CD4-positive, CD25-positive, alpha-beta regulatory T cell (primary cell): ENCODE data around the gene TMEM255A. TPM values are rescaled to one million over a fixed set of nuclear protein-coding genes. Genes with fewer than 3 reads are reported as not detected.

Experiments used
- ATAC-seq, 2 donors: fragments of 150-1000 bp; cut with Tn5 transposase; one replicate each; pipeline ENCODE4 v1.10.0; 2021; ENCODE audit warnings: low read depth in 2 of 2, moderate number of reproducible peaks in 2 of 2, moderate library complexity in 1 of 2
- DNase-seq, 3 donors: peaks; one replicate each; pipeline versions ENCODE4 v3.0.0 to v3.0.0-alpha.2; 2012 to 2022; ENCODE audit warnings: mixed read lengths in 1 of 3
- H3K27ac ChIP-seq: one replicate; pipeline ENCODE4 v1.7.0; 2013; ENCODE audit warnings: mild to moderate bottlenecking, low read length; ENCODE audit not compliant: insufficient read depth, poor library complexity, severe bottlenecking
- H3K27me3 ChIP-seq: one replicate; pipeline ENCODE4 v1.7.0; 2013; ENCODE audit warnings: low read length; ENCODE audit not compliant: control insufficient read depth, insufficient read depth
- H3K36me3 ChIP-seq: one replicate; pipeline ENCODE4 v1.7.0; 2013; ENCODE audit warnings: mild to moderate bottlenecking, low read length, moderate library complexity; ENCODE audit not compliant: control insufficient read depth, insufficient read depth
- H3K4me1 ChIP-seq: 2 replicates; pipeline ENCODE4 v1.7.0; 2013; ENCODE audit warnings: mild to moderate bottlenecking, low read length; ENCODE audit not compliant: insufficient read depth, control insufficient read depth, poor library complexity, severe bottlenecking
- H3K4me3 ChIP-seq: one replicate; pipeline ENCODE4 v1.7.0; 2013; ENCODE audit warnings: low read depth, mild to moderate bottlenecking, low read length, moderate library complexity
- H3K9me3 ChIP-seq, 2 experiments: 1 replicate in 1 of 2; 2 replicates in 1 of 2; pipeline ENCODE4 v1.7.0; 2013; ENCODE audit warnings: low read length in 2 of 2, mild to moderate bottlenecking in 1 of 2, moderate library complexity in 1 of 2; ENCODE audit not compliant: control insufficient read depth in 2 of 2
- H3K27ac Mint-ChIP-seq, 3 donors: one replicate each; pipeline ENCODE4 v1.8.0; 2020 to 2022; ENCODE audit warnings: mild to moderate bottlenecking in 3 of 3, mixed read lengths in 3 of 3, moderate library complexity in 2 of 3
- H3K27me3 Mint-ChIP-seq: one replicate; pipeline ENCODE4 v1.8.0; 2022; ENCODE audit warnings: mild to moderate bottlenecking, mixed read lengths
- H3K36me3 Mint-ChIP-seq: one replicate; pipeline ENCODE4 v1.8.0; 2020; ENCODE audit warnings: mixed read lengths
- H3K4me1 Mint-ChIP-seq, 4 donors: one replicate each; pipeline ENCODE4 v1.8.0; 2020 to 2022; ENCODE audit warnings: mixed read lengths in 4 of 4, mild to moderate bottlenecking in 1 of 4
- H3K4me3 Mint-ChIP-seq, 4 donors: one replicate each; pipeline ENCODE4 v1.8.0; 2020 to 2022; ENCODE audit warnings: mild to moderate bottlenecking in 4 of 4, mixed read lengths in 4 of 4, moderate library complexity in 3 of 4
- H3K9me3 Mint-ChIP-seq, 7 donors: one replicate each; pipeline ENCODE4 v1.8.0; 2020 to 2022; ENCODE audit warnings: mixed read lengths in 7 of 7, mild to moderate bottlenecking in 3 of 7, moderate library complexity in 2 of 7
- polyA plus RNA-seq, 4 donors: library from polyadenylated mRNA; unstranded; fragments of 300-500 nt; fragmentation: Illumina TruSeq; gene quantifications; one replicate each; pipeline ENCODE4 v1.2.3, GENCODE V29; 2021
- total RNA-seq: library from RNA; stranded (reverse); gene quantifications from one replicate; pipeline ENCODE4 v1.2.3, GENCODE V29; 2022

Gene TMEM255A
- total and polyA plus RNA-seq, 5 donors from 2014 or later, result 0.07 TPM; not detected in 4

DNA sequence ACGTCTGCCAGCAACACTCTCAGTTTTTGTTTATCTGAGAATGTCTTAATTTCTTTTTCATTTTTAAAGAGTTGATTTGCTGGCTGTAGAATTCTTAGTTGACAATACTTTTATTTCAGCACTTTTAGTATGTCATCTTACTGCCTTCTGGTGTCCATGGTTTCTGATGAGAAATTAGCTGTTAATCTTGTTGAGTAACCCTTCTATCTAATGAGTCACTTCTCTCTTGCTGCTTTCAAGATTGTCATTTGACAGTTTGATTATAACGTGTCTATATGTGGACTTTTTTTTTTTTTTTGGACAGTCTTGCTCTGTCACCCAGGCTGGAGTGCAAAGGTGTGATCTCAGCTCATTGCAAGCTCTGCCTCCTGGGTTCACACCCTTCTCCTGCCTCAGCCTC, 24.0 kb upstream of the TMEM255A start:
- Mint-ChIP-seq H3K4me3 (no peak overlapping the region), H3K36me3 (no peaks in the 10 kb centered on the region), H3K9me3 (peaks cover 0 to 18% (median 5%) of the 10 kb centered on the region in 7 donors), H3K27me3 (peaks cover 10% of the 10 kb centered on the region), H3K4me1 (no peaks in the 10 kb centered on the region), H3K27ac (no peak overlapping the region)
- H3K4me1 ChIP-seq, result no peaks in the 10 kb centered on the region
- ATAC-seq (no peak), DNase-seq (no peak)
- peaks cover 4 to 26% of the 10 kb centered on the region in 2 experiments for H3K9me3 ChIP-seq
- no peak overlapping the region for H3K4me3 ChIP-seq
- no peak overlapping the region for H3K27ac ChIP-seq
- H3K36me3 ChIP-seq, result no peaks in the 10 kb centered on the region
- no peaks in the 10 kb centered on the region for H3K27me3 ChIP-seq

- peaks cover 10% of the 10 kb centered on the region for H3K27me3 Mint-ChIP-seq
- DNase-seq, result no peak
- peaks cover 0 to 16% (median 5%) of the 10 kb centered on the region in 7 donors for H3K9me3 Mint-ChIP-seq
- Histone ChIP-seq H3K4me3 (no peak overlapping the region), H3K9me3 (peaks cover 4 to 24% of the 10 kb centered on the region in 2 experiments), H3K36me3 (no peaks in the 10 kb centered on the region), H3K4me1 (no peaks in the 10 kb centered on the region), H3K27ac (no peak overlapping the region), H3K27me3 (no peaks in the 10 kb centered on the region)
- H3K4me3 Mint-ChIP-seq, result no peak overlapping the region
- H3K4me1 Mint-ChIP-seq, result no peaks in the 10 kb centered on the region
- no peak for ATAC-seq
- H3K27ac Mint-ChIP-seq, result no peak overlapping the region
- H3K36me3 Mint-ChIP-seq, result no peaks in the 10 kb centered on the region
These were observed 23.3 kb upstream of the TMEM255A start for GRCh38 chrX:120334603-120335002.

GRCh38 chrX:120334151-120334550, 22.9 kb upstream of the TMEM255A start:
- no peaks in the 10 kb centered on the region for H3K36me3 Mint-ChIP-seq
- Histone ChIP-seq H3K4me1 (no peaks in the 10 kb centered on the region), H3K27me3 (no peaks in the 10 kb centered on the region), H3K36me3 (no peaks in the 10 kb centered on the region), H3K27ac (no peak overlapping the region), H3K9me3 (peaks cover 4 to 21% of the 10 kb centered on the region in 2 experiments), H3K4me3 (no peak overlapping the region)
- H3K27ac Mint-ChIP-seq, result no peak overlapping the region
- H3K4me1 Mint-ChIP-seq, result no peaks in the 10 kb centered on the region
- peaks cover 10% of the 10 kb centered on the region for H3K27me3 Mint-ChIP-seq
- H3K9me3 Mint-ChIP-seq, result peaks cover 0 to 11% (median 5%) of the 10 kb centered on the region in 7 donors
- no peak overlapping the region for H3K4me3 Mint-ChIP-seq
- peak in 1 of 3 donors; percentile 24 for DNase-seq
- no peak for ATAC-seq

GRCh38 chrX:120332394-120332793, 21.1 kb upstream of the TMEM255A start:
- H3K36me3 Mint-ChIP-seq, result no peaks in the 10 kb centered on the region

GRCh38 chrX:120331116-120331515, 19.9 kb upstream of the TMEM255A start:
- H3K4me1 ChIP-seq, result no peaks in the 10 kb centered on the region
- Mint-ChIP-seq H3K27ac (no peak overlapping the region), H3K27me3 (peaks cover 17% of the 10 kb centered on the region), H3K4me3 (peak overlapping the region in 1 of 4 donors; percentile 61), H3K9me3 (peaks cover 0 to under 1% (median 0%) of the 10 kb centered on the region in 7 donors), H3K36me3 (no peaks in the 10 kb centered on the region), H3K4me1 (no peaks in the 10 kb centered on the region)
- no peak for DNase-seq
- H3K27ac ChIP-seq, result no peak overlapping the region
- H3K36me3 ChIP-seq, result no peaks in the 10 kb centered on the region
- H3K4me3 ChIP-seq, result no peak overlapping the region
- H3K27me3 ChIP-seq, result no peaks in the 10 kb centered on the region
- no peaks in the 10 kb centered on the region for H3K9me3 ChIP-seq
- no peak for ATAC-seq

More at GRCh38 chrX:120332394-120332793, 21.1 kb upstream of the TMEM255A start:
- H3K4me3 ChIP-seq, result no peak overlapping the region
- H3K36me3 ChIP-seq, result no peaks in the 10 kb centered on the region
- peaks cover 4 to 11% of the 10 kb centered on the region in 2 experiments for H3K9me3 ChIP-seq
- H3K4me1 ChIP-seq, result no peaks in the 10 kb centered on the region
- no peak for DNase-seq
- no peak for ATAC-seq
- no peaks in the 10 kb centered on the region for H3K27me3 ChIP-seq
- Mint-ChIP-seq H3K4me3 (no peak overlapping the region), H3K27ac (no peak overlapping the region), H3K27me3 (peaks cover 11% of the 10 kb centered on the region), H3K4me1 (no peaks in the 10 kb centered on the region), H3K9me3 (peaks cover 0 to 4% (median 0%) of the 10 kb centered on the region in 7 donors)
- H3K27ac ChIP-seq, result no peak overlapping the region

DNA sequence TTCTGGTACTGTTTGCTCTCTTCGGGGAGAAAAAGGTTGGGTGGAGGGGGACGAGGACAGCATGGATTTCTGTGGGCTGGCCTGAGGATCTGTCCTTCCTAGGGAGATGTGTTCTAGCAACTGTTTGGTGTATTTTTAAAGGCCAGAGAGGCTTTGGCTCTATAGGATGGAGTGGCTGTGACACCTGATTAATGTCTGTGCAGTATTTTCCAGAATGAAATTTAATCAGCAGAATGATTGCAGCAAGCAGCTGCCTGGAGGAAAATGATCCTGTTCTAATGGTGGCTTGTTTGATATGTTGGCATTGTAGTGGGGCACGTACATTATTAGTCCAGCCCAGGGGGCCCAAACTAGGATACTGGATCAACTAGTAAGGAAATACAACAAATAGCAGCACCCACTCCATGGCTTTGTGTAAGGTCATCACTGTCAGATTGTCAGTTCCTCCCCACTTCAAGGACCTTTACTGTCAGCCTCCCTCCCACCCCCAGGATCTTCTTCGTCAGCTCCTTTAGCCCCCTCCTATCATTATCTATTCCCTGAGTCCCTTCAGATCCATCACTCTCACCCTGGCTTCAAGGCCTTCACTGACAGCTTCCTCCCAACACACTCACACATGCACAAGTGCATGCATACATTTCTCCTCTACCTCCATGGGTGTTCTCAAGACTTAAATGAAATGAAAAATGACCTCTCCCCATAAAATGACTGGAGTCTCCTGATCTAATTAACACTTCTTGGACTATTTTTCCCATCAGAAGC, 10.4 kb upstream of the TMEM255A start:
- Mint-ChIP-seq H3K36me3 (no peaks in the 10 kb centered on the region), H3K4me3 (no peak overlapping the region), H3K27ac (no peak overlapping the region), H3K9me3 (peaks cover 0 to 2% (median 0%) of the 10 kb centered on the region in 7 donors), H3K4me1 (peaks cover 0 to 3% (median 0%) of the 10 kb centered on the region in 4 donors), H3K27me3 (peaks cover 26% of the 10 kb centered on the region)
- Histone ChIP-seq H3K36me3 (no peaks in the 10 kb centered on the region), H3K4me3 (no peak overlapping the region), H3K27me3 (peaks cover 8% of the 10 kb centered on the region), H3K27ac (no peak overlapping the region), H3K9me3 (no peaks in the 10 kb centered on the region), H3K4me1 (no peaks in the 10 kb centered on the region)
- DNase-seq, result no peak
- ATAC-seq, result no peak

- H3K27me3 Mint-ChIP-seq, result peaks cover 23% of the 10 kb centered on the region
- Histone ChIP-seq H3K4me1 (no peaks in the 10 kb centered on the region), H3K9me3 (no peaks in the 10 kb centered on the region), H3K36me3 (no peaks in the 10 kb centered on the region), H3K4me3 (no peak overlapping the region), H3K27ac (no peak overlapping the region), H3K27me3 (peaks cover 15% of the 10 kb centered on the region)
- peaks cover 0 to 3% (median 0%) of the 10 kb centered on the region in 4 donors for H3K4me1 Mint-ChIP-seq
- peaks cover 0 to 2% (median 0%) of the 10 kb centered on the region in 7 donors for H3K9me3 Mint-ChIP-seq
- no peaks in the 10 kb centered on the region for H3K36me3 Mint-ChIP-seq
- H3K27ac Mint-ChIP-seq, result no peak overlapping the region
- ATAC-seq, result no peak
- no peak for DNase-seq
- no peak overlapping the region for H3K4me3 Mint-ChIP-seq
These were observed 7.2 kb upstream of the TMEM255A start for GRCh38 chrX:120318411-120318810.
